Osteoblast (primary cell): ENCODE measurements around the gene SOX5. TPM values are rescaled to one million over a fixed set of nuclear protein-coding genes. Genes with fewer than 3 reads are reported as not detected.

Experiments used
- DNase-seq: peaks from one replicate; pipeline ENCODE4 v3.0.0; 2011; ENCODE audit warnings: low spot score, mixed read lengths; ENCODE audit not compliant: insufficient read length; ENCODE audit errors: missing footprints
- H2AFZ ChIP-seq: 2 replicates; pipeline ENCODE4 v1.6.0; 2011; ENCODE audit warnings: mild to moderate bottlenecking, low read length
- H3K27ac ChIP-seq: 2 replicates; pipeline ENCODE4 v1.5.1; 2011; ENCODE audit warnings: mild to moderate bottlenecking, low read depth, low read length, moderate library complexity
- H3K27me3 ChIP-seq: 2 replicates; pipeline ENCODE4 v1.6.0; 2012; ENCODE audit warnings: mild to moderate bottlenecking, control low read depth, inconsistent platforms, low read length, moderate library complexity; ENCODE audit not compliant: insufficient read depth
- H3K36me3 ChIP-seq: 2 replicates; pipeline ENCODE4 v1.5.1; 2011; ENCODE audit warnings: mild to moderate bottlenecking, low read length, control low read depth, moderate library complexity; ENCODE audit not compliant: insufficient read depth
- H3K4me1 ChIP-seq: 2 replicates; pipeline ENCODE4 v1.5.1; 2011; ENCODE audit warnings: mild to moderate bottlenecking, low read length, control low read depth, moderate library complexity; ENCODE audit not compliant: insufficient read depth
- H3K4me2 ChIP-seq: 2 replicates; pipeline ENCODE4 v1.6.0; 2011; ENCODE audit warnings: mild to moderate bottlenecking, low read length; ENCODE audit not compliant: insufficient read depth
- H3K4me3 ChIP-seq: fragments of 200-600 bp; sonication (generic); 3 replicates; pipeline ENCODE4 v1.5.1; 2012; ENCODE audit warnings: mild to moderate bottlenecking, low read length, inconsistent platforms; ENCODE audit not compliant: insufficient read depth
- H3K79me2 ChIP-seq: 2 replicates; pipeline ENCODE4 v1.6.0; 2012; ENCODE audit warnings: mild to moderate bottlenecking, low read length, control low read depth, inconsistent platforms; ENCODE audit not compliant: insufficient read depth
- H3K9me3 ChIP-seq: 2 replicates; pipeline ENCODE4 v1.5.1; 2011; ENCODE audit warnings: low read depth, low read length, control low read depth
- H4K20me1 ChIP-seq: 2 replicates; pipeline ENCODE4 v1.6.0; 2012; ENCODE audit warnings: mild to moderate bottlenecking, low read length, control low read depth; ENCODE audit not compliant: insufficient read depth
- CTCF ChIP-seq: IDR thresholded peaks from 2 replicates; pipeline ENCODE4 v1.5.1; 2011; ENCODE audit warnings: mild to moderate bottlenecking, low read depth, low read length, moderate library complexity; ENCODE audit errors: extremely low read depth
- total RNA-seq: library from RNA; depleted of rRNA; stranded (reverse); fragments of >200 nt; gene quantifications from 2 replicates; pipeline ENCODE4 v1.2.3, GENCODE V29; 2012

SOX5 gene
- total RNA-seq, 1 donor, result 5.1 TPM

DNA sequence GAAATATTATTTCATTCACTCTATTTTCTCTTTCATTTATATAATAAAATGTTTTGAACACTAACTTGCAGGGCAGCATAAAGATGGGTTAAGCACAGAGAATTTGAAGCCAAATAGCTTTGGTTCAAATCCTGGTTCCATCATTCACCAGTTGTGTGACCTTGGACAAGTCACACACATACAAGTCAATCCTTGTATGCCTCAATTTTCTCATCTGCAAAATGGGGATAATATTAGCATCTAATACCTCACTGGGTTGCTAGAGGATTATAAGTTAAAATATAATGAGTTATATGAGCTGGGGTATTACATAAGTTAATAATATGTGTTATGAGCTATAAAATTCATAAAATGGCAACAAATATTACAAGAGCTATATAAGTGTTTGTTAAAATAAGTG is 94.9 kb downstream of the SOX5 start:
- no peak overlapping the region for H3K4me3 ChIP-seq
- no peak overlapping the region for H2AFZ ChIP-seq
- no peaks in the 10 kb centered on the region for H3K27me3 ChIP-seq
- no peak for TF ChIP-seq CTCF
- no peaks in the 10 kb centered on the region for H3K36me3 ChIP-seq
- H3K79me2 ChIP-seq, result no peaks in the 10 kb centered on the region
- H3K4me2 ChIP-seq, result no peak overlapping the region
- H3K9me3 ChIP-seq, result no peaks in the 10 kb centered on the region
- no peak overlapping the region for H3K27ac ChIP-seq
- no peaks in the 10 kb centered on the region for H3K4me1 ChIP-seq
- DNase-seq, result no peak
- H4K20me1 ChIP-seq, result no peaks in the 10 kb centered on the region

DNA sequence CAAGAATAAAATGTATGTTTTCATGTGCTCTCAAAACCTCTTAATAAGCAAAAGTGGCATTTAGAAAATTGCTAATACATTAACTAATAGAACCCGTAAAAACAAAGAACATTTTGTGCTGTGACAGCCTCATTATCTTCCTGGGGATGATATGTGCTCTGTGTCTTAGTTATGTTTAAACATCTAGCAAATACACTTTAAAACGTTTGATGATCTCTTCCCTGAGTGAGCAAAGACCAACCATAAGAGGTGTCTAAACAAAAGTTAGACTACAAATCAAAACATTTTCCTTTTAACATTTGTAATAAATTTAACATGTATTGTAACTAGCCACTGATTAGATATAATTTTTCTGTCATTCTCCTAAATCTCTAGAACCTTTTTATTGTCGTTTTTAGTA is 95.8 kb downstream of the SOX5 start:
- H3K36me3 ChIP-seq, result no peaks in the 10 kb centered on the region
- no peak for DNase-seq
- no peak overlapping the region for H3K4me2 ChIP-seq
- H3K9me3 ChIP-seq, result no peaks in the 10 kb centered on the region
- H4K20me1 ChIP-seq, result no peaks in the 10 kb centered on the region
- no peak overlapping the region for H2AFZ ChIP-seq
- H3K4me3 ChIP-seq, result no peak overlapping the region
- H3K27me3 ChIP-seq, result no peaks in the 10 kb centered on the region
- no peak for TF ChIP-seq CTCF
- no peaks in the 10 kb centered on the region for H3K79me2 ChIP-seq
- H3K4me1 ChIP-seq, result no peaks in the 10 kb centered on the region
- no peak overlapping the region for H3K27ac ChIP-seq

DNA sequence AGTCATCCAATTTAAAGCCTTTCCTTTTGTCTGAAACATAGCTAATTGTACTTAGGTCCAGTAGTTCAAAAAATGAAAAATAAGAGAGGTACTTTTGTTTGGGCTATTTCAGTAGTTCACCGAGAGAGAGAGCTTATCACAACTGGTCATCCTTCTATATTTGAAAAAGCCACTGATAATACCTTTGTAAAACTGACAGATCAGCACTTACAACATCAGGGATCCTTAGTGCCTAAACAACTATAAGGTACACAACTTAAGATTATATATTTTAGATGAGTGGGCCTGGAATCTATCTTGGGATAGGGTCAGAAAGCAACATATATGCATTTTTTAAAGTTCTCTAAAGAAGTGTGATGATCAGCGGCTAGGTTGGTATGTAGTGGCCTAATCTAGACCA is 97.9 kb downstream of the SOX5 start:
- Histone ChIP-seq H3K27me3 (no peaks in the 10 kb centered on the region), H2AFZ (no peak overlapping the region), H3K79me2 (no peaks in the 10 kb centered on the region), H3K36me3 (no peaks in the 10 kb centered on the region), H3K4me1 (no peaks in the 10 kb centered on the region), H3K27ac (no peak overlapping the region), H4K20me1 (no peaks in the 10 kb centered on the region), H3K4me2 (no peak overlapping the region), H3K9me3 (no peaks in the 10 kb centered on the region), H3K4me3 (no peak overlapping the region)
- TF ChIP-seq CTCF, result no peak
- no peak for DNase-seq

DNA sequence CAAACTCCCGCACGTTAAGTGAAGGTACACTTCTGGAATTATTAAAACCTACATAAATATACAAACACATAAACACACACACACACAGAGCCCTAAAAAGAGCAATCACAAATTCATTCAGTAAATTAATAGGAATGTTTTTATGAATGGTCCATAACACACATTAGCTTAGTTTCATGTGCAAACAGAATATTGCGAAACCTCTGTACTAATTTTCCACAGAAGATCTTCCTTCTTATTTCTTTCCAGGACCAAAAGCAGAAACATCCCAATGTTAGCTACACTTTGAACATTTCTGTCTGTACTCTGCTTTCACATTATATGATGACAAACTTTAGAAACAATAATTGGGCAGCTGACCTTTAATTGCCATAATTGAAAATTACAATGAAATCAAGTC is 101.6 kb downstream of the SOX5 start:
- Histone ChIP-seq H3K27me3 (no peaks in the 10 kb centered on the region), H3K79me2 (no peaks in the 10 kb centered on the region), H2AFZ (no peak overlapping the region), H3K4me1 (no peaks in the 10 kb centered on the region), H3K36me3 (no peaks in the 10 kb centered on the region), H3K4me3 (no peak overlapping the region), H3K4me2 (no peak overlapping the region), H3K9me3 (no peaks in the 10 kb centered on the region), H4K20me1 (no peaks in the 10 kb centered on the region), H3K27ac (no peak overlapping the region)
- TF ChIP-seq CTCF, result no peak
- no peak for DNase-seq
